AG09309 (cell line): ENCODE results near the gene MMP17.

Source experiments
- DNase-seq: peaks from one replicate; pipeline ENCODE4 v3.0.0-alpha.2; 2010; ENCODE audit warnings: low read depth
- H3K4me3 ChIP-seq: 2 replicates; pipeline ENCODE4 v1.5.1; 2011; ENCODE audit warnings: mild to moderate bottlenecking, low read depth, low read length, moderate library complexity; ENCODE audit not compliant: control insufficient read depth
- TF ChIP-seq, protein P1 (sequence below): IDR thresholded peaks from 2 replicates; pipeline ENCODE4 v1.5.1; 2011; ENCODE audit warnings: mild to moderate bottlenecking, low read depth, low read length, inconsistent platforms; ENCODE audit not compliant: insufficient read depth, control insufficient read depth; ENCODE audit errors: missing control alignments

Gene MMP17

GRCh38 chr12:131854861-131855476, 26.8 kb downstream of the MMP17 start:
- no peak overlapping the region for H3K4me3 ChIP-seq
- no peak for DNase-seq
- TF ChIP-seq, protein P1, sequence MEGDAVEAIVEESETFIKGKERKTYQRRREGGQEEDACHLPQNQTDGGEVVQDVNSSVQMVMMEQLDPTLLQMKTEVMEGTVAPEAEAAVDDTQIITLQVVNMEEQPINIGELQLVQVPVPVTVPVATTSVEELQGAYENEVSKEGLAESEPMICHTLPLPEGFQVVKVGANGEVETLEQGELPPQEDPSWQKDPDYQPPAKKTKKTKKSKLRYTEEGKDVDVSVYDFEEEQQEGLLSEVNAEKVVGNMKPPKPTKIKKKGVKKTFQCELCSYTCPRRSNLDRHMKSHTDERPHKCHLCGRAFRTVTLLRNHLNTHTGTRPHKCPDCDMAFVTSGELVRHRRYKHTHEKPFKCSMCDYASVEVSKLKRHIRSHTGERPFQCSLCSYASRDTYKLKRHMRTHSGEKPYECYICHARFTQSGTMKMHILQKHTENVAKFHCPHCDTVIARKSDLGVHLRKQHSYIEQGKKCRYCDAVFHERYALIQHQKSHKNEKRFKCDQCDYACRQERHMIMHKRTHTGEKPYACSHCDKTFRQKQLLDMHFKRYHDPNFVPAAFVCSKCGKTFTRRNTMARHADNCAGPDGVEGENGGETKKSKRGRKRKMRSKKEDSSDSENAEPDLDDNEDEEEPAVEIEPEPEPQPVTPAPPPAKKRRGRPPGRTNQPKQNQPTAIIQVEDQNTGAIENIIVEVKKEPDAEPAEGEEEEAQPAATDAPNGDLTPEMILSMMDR, result no peak

GRCh38 chr12:131855521-131856142, 27.4 kb downstream of the MMP17 start:
- TF ChIP-seq, protein P1, result no peak
- DNase-seq, result no peak
- no peak overlapping the region for H3K4me3 ChIP-seq

- TF ChIP-seq, protein P1, result no peak
- no peak overlapping the region for H3K4me3 ChIP-seq
- DNase-seq, result no peak
Observed at GRCh38 chr12:131856366-131857097, 28.3 kb downstream of the MMP17 start.

- TF ChIP-seq, protein P1, result no peak
- H3K4me3 ChIP-seq, result no peak overlapping the region
- DNase-seq, result no peak
Observed at GRCh38 chr12:131857908-131858850, 30.0 kb downstream of the MMP17 start.

DNA sequence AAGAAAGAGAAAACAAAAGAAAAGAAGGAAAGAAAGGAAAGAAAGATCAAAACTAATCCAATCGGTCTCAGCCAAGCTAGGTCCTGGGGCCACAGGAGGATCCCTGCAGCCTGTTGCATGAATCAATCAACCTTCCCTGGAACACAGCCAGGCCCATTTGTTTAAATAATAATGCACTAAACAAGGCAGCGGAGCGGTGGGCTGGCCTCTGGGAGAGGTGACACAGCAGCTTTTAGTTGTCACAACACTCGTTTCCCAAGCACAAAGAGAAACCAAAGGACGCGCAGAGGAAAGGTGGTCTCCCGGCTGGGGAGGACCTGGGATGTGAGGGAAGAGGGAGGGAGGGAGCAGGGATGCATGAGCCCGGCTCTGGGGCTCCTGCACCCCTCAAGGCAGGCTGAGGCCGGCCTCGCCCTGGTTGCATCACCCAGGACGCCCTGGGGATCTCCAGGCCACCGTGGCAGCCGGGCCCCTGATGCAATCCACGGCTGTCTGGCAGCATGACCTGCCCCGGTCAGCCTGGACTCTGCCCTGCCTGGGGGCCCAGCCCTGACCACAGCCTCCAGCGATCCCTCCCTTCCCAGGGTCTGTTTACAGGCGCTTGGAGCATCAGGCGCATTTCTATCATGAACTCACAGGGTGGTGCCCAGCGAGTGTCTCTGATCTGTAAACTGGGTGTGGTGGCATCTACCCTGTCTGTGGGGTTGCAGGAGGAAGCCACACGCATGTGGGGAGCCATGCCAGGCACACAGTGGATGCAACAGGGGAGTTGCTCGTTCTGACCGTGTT, 32.5 kb downstream of the MMP17 start:
- H3K4me3 ChIP-seq, result no peak overlapping the region
- DNase-seq, result no peak
- TF ChIP-seq, protein P1, result no peak
